Measurements from ENCODE around the gene TJAP1. TPM values are rescaled to one million over a fixed set of nuclear protein-coding genes. Genes with fewer than 3 reads are reported as not detected.

TJAP1 gene
- polyA plus RNA-seq, 1 donor (not counting 4 experiments of a cell fraction or from before 2014, with no cell fraction given) = 23.3 TPM

- H3K9me1 ChIP-seq (ENCODE audit: control insufficient read depth, extremely low read depth, insufficient read depth, low read length) = no peaks in the 10 kb centered on the region
- no peak overlapping the region for H3K27ac ChIP-seq (ENCODE audit: control insufficient read depth, insufficient read depth, low read length)
- H2AFZ ChIP-seq (ENCODE audit: control insufficient read depth, low read length) = no peak overlapping the region
These were observed 25.4 kb upstream of the TJAP1 start for GRCh38 chr6:43451939-43452338.

GRCh38 chr6:43452896-43453295 is 24.5 kb upstream of the TJAP1 start:
- H2AFZ ChIP-seq (ENCODE audit: control insufficient read depth, low read length) = no peak overlapping the region
- dilution Hi-C loops (cut with MboI; ENCODE audit: extremely low pct_ligation_motif_present, low sequenced_read_pairs) = no loop called here
- TF ChIP-seq CTCF (optimal IDR thresholded peaks at IDR 0.05 in 1 of 3, IDR thresholded peaks at IDR 0.05 in 1 of 3, conservative IDR thresholded peaks at IDR 0.05 in 1 of 3; ENCODE audit: extremely low read depth in 1 of 3, insufficient read depth in 2 of 3, low read length in 3 of 3) = no peak
- TF ChIP-seq EZH2 (IDR thresholded peaks at IDR 0.05; ENCODE audit: low read length) = no peak
- H4K20me1 ChIP-seq (ENCODE audit: control insufficient read depth, extremely low read depth, insufficient read depth, low read length) = peaks cover 6% of the 10 kb centered on the region
- no peaks in the 10 kb centered on the region for H3K27me3 ChIP-seq (ENCODE audit: control insufficient read depth, extremely low read depth, insufficient read depth, low read length)
- DNase-seq (ENCODE audit: low read depth, low spot score) (no peak), FAIRE-seq (no peak)
- peaks cover 4% of the 10 kb centered on the region for H3K79me2 ChIP-seq (ENCODE audit: control insufficient read depth, insufficient read depth, low read length)
- H3K9me3 ChIP-seq (ENCODE audit: control insufficient read depth, low read depth, low read length) = no peaks in the 10 kb centered on the region
- H3K4me3 ChIP-seq (ENCODE audit: control insufficient read depth in 2 of 3, extremely low read depth in 1 of 3, insufficient read depth in 2 of 3, low read depth in 1 of 3, low read length in 3 of 3) = no peak overlapping the region
- H3K36me3 ChIP-seq (ENCODE audit: control insufficient read depth in 2 of 2, extremely low read depth in 1 of 2, insufficient read depth in 2 of 2, low read length in 2 of 2) = peaks cover 28 to 32% of the 10 kb centered on the region in 2 experiments
- H3K27ac ChIP-seq (ENCODE audit: control insufficient read depth, insufficient read depth, low read length) = no peak overlapping the region
- no peaks in the 10 kb centered on the region for H3K9me1 ChIP-seq (ENCODE audit: control insufficient read depth, extremely low read depth, insufficient read depth, low read length)
- peaks cover 29% of the 10 kb centered on the region for H3K4me1 ChIP-seq (ENCODE audit: control insufficient read depth, extremely low read depth, insufficient read depth, low read length)
- H3K4me2 ChIP-seq (ENCODE audit: control insufficient read depth, extremely low read depth, insufficient read depth, low read depth, low read length) = no peak overlapping the region
- H3K9ac ChIP-seq (ENCODE audit: control insufficient read depth, extremely low read depth, insufficient read depth, low read length) = no peak overlapping the region

More at GRCh38 chr6:43451939-43452338, 25.4 kb upstream of the TJAP1 start:
- FAIRE-seq (peak; percentile 13), DNase-seq (ENCODE audit: low read depth, low spot score) (no peak)
- Histone ChIP-seq H3K9ac (ENCODE audit: control insufficient read depth, extremely low read depth, insufficient read depth, low read length) (no peak overlapping the region), H3K4me3 (ENCODE audit: control insufficient read depth in 2 of 3, extremely low read depth in 1 of 3, insufficient read depth in 2 of 3, low read depth in 1 of 3, low read length in 3 of 3) (no peak overlapping the region), H3K79me2 (ENCODE audit: control insufficient read depth, insufficient read depth, low read length) (peaks cover 4% of the 10 kb centered on the region), H3K4me2 (ENCODE audit: control insufficient read depth, extremely low read depth, insufficient read depth, low read depth, low read length) (peak overlapping the region; percentile 31), H3K27me3 (ENCODE audit: control insufficient read depth, extremely low read depth, insufficient read depth, low read length) (no peaks in the 10 kb centered on the region), H4K20me1 (ENCODE audit: control insufficient read depth, extremely low read depth, insufficient read depth, low read length) (peaks cover 6% of the 10 kb centered on the region), H3K36me3 (ENCODE audit: control insufficient read depth in 2 of 2, extremely low read depth in 1 of 2, insufficient read depth in 2 of 2, low read length in 2 of 2) (peaks cover 32% of the 10 kb centered on the region in 2 experiments), H3K9me3 (ENCODE audit: control insufficient read depth, low read depth, low read length) (no peaks in the 10 kb centered on the region), H3K4me1 (ENCODE audit: control insufficient read depth, extremely low read depth, insufficient read depth, low read length) (peaks cover 29% of the 10 kb centered on the region)
- dilution Hi-C loops (cut with MboI; ENCODE audit: extremely low pct_ligation_motif_present, low sequenced_read_pairs) = no loop called here
- TF ChIP-seq EZH2 (IDR thresholded peaks at IDR 0.05; ENCODE audit: low read length) (no peak), CTCF (optimal IDR thresholded peaks at IDR 0.05 in 1 of 3, IDR thresholded peaks at IDR 0.05 in 1 of 3, conservative IDR thresholded peaks at IDR 0.05 in 1 of 3; ENCODE audit: extremely low read depth in 1 of 3, insufficient read depth in 2 of 3, low read length in 3 of 3) (no peak)

All from keratinocyte (primary cell).